Liver (tissue), 3 donors: Measurements from ENCODE around the gene RUFY4.

ENCODE experiments used
- ATF3 ChIP-seq: IDR thresholded peaks from 2 replicates; pipeline ENCODE4 v1.6.1; 2016; ENCODE audit warnings: antibody characterized with exemption
- EGR1 ChIP-seq, 2 donors: IDR thresholded peaks; 2 replicates each; pipeline ENCODE4 v1.6.1; 2016 to 2018; ENCODE audit warnings: antibody characterized with exemption in 2 of 2, low read depth in 2 of 2
- FOXA2 ChIP-seq: IDR thresholded peaks from 2 replicates; pipeline ENCODE4 v1.6.1; 2016; ENCODE audit warnings: antibody characterized with exemption
- GABPA ChIP-seq, 2 donors: IDR thresholded peaks in 1 of 2; conservative IDR thresholded peaks in 1 of 2; 2 replicates each; pipeline ENCODE4 v1.6.1; 2016; ENCODE audit warnings: antibody characterized with exemption in 2 of 2, mild to moderate bottlenecking in 1 of 2, moderate library complexity in 1 of 2
- HNF4A ChIP-seq, 2 donors: conservative IDR thresholded peaks; 2 replicates each; pipeline ENCODE4 v1.6.1; 2016; ENCODE audit warnings: antibody characterized with exemption in 2 of 2, mild to moderate bottlenecking in 2 of 2
- JUND ChIP-seq, 2 donors: IDR thresholded peaks; 2 replicates each; pipeline ENCODE4 v1.6.1; 2016; ENCODE audit warnings: antibody characterized with exemption in 2 of 2
- MAX ChIP-seq: IDR thresholded peaks from 2 replicates; pipeline ENCODE4 v1.6.1; 2016; ENCODE audit warnings: antibody characterized with exemption
- SP1 ChIP-seq: IDR thresholded peaks from 2 replicates; pipeline ENCODE4 v1.6.1; 2018; ENCODE audit warnings: antibody characterized with exemption, mild to moderate bottlenecking
- TAF1 ChIP-seq: conservative IDR thresholded peaks from 2 replicates; pipeline ENCODE4 v1.6.1; 2016; ENCODE audit warnings: antibody characterized with exemption, mild to moderate bottlenecking
- YY1 ChIP-seq: IDR thresholded peaks from 2 replicates; pipeline ENCODE4 v1.6.1; 2016; ENCODE audit warnings: antibody characterized with exemption, mild to moderate bottlenecking
- TF ChIP-seq, protein P1 (sequence below): fragments of 150-350 bp; IDR thresholded peaks from 2 replicates; pipeline ENCODE4 v1.5.1; 2017; ENCODE audit warnings: improper control_type of control experiment, low read depth, low read length; ENCODE audit not compliant: missing input control
- TF ChIP-seq, protein P2 (sequence below): IDR thresholded peaks from 2 replicates; pipeline ENCODE4 v1.6.1; 2016; ENCODE audit warnings: antibody characterized with exemption, mild to moderate bottlenecking
- donor health status: healthy.
- donor health status: healthy.

DNA sequence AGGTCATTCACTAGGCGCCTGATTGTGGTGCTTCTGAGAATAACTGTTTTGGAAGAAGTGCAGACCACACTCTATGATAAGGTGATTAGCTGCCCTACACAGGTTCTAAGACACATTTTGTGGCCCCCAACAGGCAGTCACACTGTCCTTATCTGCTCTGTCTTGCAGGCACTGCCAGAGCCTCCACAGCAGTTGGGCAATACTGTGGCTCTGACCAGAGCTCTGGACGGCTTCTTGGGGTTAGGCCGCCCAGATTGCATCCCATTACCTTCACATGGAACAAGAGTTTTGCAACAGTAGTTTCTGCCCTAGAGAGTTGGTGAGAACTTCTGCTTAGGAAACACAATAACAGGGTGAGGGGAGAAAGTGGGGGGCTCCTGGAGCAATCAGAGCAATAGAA, 22.7 kb downstream of the RUFY4 start:
- TF ChIP-seq HNF4A (conservative IDR thresholded peaks at IDR 0.05) (no peak), SP1 (no peak), TAF1 (no peak), YY1 (no peak), EGR1 (IDR thresholded peaks at IDR 0.05; ENCODE audit: low read depth in 2 of 2) (no peak), JUND (IDR thresholded peaks at IDR 0.05) (no peak), ATF3 (no peak), FOXA2 (no peak), MAX (no peak), GABPA (IDR thresholded peaks at IDR 0.05 in 1 of 2, conservative IDR thresholded peaks at IDR 0.05 in 1 of 2) (no peak)
- TF ChIP-seq, protein P1, sequence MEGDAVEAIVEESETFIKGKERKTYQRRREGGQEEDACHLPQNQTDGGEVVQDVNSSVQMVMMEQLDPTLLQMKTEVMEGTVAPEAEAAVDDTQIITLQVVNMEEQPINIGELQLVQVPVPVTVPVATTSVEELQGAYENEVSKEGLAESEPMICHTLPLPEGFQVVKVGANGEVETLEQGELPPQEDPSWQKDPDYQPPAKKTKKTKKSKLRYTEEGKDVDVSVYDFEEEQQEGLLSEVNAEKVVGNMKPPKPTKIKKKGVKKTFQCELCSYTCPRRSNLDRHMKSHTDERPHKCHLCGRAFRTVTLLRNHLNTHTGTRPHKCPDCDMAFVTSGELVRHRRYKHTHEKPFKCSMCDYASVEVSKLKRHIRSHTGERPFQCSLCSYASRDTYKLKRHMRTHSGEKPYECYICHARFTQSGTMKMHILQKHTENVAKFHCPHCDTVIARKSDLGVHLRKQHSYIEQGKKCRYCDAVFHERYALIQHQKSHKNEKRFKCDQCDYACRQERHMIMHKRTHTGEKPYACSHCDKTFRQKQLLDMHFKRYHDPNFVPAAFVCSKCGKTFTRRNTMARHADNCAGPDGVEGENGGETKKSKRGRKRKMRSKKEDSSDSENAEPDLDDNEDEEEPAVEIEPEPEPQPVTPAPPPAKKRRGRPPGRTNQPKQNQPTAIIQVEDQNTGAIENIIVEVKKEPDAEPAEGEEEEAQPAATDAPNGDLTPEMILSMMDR: no peak
- TF ChIP-seq, protein P2, sequence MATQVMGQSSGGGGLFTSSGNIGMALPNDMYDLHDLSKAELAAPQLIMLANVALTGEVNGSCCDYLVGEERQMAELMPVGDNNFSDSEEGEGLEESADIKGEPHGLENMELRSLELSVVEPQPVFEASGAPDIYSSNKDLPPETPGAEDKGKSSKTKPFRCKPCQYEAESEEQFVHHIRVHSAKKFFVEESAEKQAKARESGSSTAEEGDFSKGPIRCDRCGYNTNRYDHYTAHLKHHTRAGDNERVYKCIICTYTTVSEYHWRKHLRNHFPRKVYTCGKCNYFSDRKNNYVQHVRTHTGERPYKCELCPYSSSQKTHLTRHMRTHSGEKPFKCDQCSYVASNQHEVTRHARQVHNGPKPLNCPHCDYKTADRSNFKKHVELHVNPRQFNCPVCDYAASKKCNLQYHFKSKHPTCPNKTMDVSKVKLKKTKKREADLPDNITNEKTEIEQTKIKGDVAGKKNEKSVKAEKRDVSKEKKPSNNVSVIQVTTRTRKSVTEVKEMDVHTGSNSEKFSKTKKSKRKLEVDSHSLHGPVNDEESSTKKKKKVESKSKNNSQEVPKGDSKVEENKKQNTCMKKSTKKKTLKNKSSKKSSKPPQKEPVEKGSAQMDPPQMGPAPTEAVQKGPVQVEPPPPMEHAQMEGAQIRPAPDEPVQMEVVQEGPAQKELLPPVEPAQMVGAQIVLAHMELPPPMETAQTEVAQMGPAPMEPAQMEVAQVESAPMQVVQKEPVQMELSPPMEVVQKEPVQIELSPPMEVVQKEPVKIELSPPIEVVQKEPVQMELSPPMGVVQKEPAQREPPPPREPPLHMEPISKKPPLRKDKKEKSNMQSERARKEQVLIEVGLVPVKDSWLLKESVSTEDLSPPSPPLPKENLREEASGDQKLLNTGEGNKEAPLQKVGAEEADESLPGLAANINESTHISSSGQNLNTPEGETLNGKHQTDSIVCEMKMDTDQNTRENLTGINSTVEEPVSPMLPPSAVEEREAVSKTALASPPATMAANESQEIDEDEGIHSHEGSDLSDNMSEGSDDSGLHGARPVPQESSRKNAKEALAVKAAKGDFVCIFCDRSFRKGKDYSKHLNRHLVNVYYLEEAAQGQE: no peak
